Mucosa of gallbladder (tissue), 1 donor: ENCODE results near the gene COL18A1. TPM values are rescaled to one million over a fixed set of nuclear protein-coding genes. Genes with fewer than 3 reads are reported as not detected.

Experiments
- DNase-seq: peaks from one replicate; pipeline ENCODE4 v3.0.0-alpha.2; 2020; ENCODE audit warnings: low spot score
- total RNA-seq: library from RNA; stranded (reverse); gene quantifications from one replicate; pipeline ENCODE4 v1.2.1, GENCODE V29; 2021
- donor health status: DM: no; HTN: no; CAD: no.

Gene COL18A1
- total RNA-seq, 1 donor from 2014 or later: 172 TPM

- DNase-seq: no peak
Observed at GRCh38 chr21:45533361-45533845, 128.4 kb downstream of the COL18A1 start.

- DNase-seq: no peak
Observed at GRCh38 chr21:45533846-45534635, 129.1 kb downstream of the COL18A1 start.

DNA sequence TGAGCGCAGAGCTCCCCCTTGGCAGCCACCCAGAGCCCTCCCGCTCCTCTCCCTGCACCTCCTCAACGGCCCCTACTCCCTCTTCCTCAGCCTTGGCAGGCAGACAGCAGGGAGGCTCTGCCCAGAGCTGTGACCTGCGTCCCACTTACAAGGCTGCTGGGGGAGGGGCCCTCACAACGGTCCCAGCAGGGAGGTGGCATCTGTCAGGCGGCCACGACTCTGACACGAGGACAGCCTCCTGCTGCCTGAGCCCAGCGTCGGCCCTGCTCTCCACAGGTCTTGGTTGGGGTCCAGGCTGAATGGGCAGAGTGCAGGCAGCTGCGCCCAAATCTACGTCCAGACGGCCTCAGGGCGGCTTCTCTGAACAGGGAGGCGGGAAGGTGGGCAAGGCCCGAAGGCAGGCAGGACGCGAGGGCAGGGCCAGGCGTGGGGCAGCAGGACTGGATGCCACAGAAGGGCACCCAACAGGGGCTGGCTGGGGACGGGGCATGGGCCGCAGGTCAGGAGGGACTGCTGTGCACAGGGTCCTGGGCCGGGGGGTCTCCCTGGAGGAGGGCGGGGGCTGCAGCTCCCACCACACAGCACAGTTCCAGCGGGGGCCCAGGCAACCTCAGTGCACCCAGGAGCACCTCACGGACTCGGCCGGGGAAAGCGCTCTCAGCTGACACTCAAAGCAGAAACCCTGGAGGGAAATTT lies 129.8 kb downstream of the COL18A1 start:
- DNase-seq: no peak

- no peak for DNase-seq
Observed at GRCh38 chr21:45535341-45536081, 130.5 kb downstream of the COL18A1 start.

- DNase-seq: no peak
Observed at GRCh38 chr21:45536301-45537081, 131.5 kb downstream of the COL18A1 start.

DNA sequence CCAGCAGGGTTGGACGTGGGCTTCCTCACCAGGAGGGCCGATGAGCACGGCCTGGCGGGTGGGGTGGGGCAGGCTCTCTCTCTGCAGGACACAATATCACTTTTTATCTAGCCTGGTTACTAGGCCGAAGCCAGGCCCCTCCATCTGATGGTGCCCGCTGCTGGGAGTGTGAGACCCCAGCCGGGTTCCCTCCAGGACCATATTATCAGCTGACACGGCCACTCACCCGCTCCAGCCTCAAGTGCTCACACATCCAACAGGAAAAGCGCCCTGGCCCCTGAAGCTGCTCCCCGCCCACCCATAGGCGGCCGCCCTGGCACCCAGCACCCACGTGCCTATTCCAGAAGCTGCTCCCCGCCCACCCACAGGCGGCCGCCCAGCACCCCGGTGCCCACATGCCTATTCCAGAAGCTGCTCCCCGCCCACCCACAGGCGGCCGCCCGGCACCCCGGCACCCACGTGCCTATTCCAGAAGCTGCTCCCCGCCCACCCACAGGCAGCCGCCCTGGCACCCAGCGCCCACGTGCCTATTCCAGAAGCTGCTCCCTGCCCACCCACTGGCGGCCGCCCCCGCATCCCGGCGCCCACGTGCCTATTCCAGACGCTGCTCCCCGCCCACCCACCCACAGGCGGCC lies 132.3 kb downstream of the COL18A1 start:
- DNase-seq: no peak

DNA sequence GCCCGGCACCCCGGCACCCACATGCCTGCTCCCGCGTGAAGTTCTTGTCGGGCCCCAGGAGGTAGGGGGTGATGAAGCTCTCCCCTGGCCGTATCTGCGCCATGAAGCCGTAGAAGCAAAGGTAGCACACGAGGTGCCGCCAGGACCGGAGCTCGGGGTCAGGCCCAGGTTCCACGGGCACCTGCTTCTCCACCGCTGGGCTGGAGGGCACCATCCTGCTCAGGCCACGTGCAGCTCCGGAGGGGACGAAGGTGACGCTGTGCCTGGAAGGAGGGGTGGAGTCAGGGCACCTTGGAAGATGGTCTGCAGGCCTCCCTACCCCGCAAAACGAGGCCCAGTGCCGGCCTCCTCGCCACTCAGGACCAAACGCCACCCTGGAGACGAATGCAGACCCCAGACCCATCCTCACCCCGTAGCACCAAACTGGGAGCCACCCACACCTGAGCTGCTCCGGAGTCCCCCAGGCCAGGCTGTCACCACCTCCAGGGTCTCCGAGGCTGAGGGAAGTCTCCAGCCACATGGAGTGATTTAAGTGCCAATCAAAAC lies 132.9 kb downstream of the COL18A1 start:
- DNase-seq: no peak

DNA sequence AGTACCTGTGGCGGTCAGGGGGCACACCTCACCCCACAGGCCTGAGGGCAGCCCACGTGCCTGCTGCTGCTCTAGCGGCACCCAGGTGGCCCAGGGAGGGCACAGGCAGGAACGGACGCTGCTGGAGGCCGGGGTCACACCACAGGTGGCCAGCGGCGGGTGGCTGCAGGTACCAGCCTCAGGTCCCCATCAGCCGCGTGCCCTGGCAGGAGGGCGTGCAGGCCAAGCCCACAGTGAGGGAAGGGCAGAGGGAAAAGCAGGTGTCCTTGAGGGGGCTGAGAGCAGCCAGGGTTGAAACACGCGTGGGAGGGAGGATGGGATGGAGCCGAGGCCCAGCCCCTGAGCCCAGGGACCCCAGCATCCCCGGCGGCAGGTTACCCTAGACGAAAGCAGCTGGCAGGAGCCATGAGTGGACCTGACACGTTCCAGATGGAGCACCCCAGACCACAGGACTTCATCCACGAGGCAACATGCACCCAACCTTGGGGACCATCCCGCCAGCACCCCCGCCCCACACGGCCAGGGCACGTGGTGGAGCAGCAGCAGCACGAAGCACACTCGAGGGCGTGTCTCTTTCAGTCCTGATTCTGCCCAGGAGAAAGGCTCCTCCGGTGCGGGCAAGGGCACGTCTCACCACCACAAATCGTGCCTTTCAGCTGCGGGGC lies 133.5 kb downstream of the COL18A1 start:
- DNase-seq: no peak

DNA sequence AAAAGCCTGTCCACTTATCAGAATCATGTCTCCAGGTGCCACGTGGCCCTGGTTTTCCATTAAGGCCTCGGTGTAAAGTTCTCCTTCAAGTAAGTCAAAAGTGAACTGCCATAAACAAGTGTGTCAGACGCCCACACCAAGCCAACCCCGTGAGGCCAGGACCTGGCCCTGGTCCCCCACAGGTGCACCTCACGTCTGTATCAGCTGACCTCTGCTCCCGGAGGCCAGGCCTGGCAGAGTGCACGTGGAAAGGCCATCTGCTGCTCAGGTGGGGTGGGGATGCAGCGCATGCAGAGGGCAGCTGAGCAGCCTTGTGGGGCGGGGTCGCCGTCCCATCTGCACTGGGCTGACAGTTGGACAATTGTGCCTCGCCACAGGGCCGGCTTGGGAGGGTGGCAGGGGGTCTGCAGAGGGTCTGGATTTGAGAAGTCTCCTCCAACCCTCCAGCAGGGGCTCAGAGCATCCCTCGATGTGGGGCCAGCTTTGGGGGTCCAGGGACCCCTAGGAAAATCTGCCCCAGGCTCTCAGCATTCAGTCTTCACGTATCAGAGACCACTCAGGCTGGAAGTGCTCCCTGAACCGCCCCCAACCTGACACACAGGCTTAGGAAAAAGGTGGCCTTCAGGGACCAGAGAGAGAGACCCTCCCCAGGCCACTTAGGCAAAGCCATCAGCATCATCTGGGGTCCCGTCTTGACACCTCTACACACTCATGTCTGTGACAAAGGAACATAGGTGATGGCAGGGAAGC lies 134.3 kb downstream of the COL18A1 start:
- DNase-seq: no peak

GRCh38 chr21:45539796-45540600 lies 135.0 kb downstream of the COL18A1 start:
- no peak for DNase-seq

GRCh38 chr21:45540601-45540970 lies 135.6 kb downstream of the COL18A1 start:
- DNase-seq: no peak

GRCh38 chr21:45541221-45542039 lies 136.5 kb downstream of the COL18A1 start:
- peak; percentile 77 for DNase-seq

- peak; percentile 57 for DNase-seq
Observed at GRCh38 chr21:45542242-45542666, 137.3 kb downstream of the COL18A1 start, which contains the start of gene SLC19A1. TSS of gene SLC19A1 (minus strand) at chr21:45542440. CDS start at chr21:45537959, 4,481 bp downstream.

DNA sequence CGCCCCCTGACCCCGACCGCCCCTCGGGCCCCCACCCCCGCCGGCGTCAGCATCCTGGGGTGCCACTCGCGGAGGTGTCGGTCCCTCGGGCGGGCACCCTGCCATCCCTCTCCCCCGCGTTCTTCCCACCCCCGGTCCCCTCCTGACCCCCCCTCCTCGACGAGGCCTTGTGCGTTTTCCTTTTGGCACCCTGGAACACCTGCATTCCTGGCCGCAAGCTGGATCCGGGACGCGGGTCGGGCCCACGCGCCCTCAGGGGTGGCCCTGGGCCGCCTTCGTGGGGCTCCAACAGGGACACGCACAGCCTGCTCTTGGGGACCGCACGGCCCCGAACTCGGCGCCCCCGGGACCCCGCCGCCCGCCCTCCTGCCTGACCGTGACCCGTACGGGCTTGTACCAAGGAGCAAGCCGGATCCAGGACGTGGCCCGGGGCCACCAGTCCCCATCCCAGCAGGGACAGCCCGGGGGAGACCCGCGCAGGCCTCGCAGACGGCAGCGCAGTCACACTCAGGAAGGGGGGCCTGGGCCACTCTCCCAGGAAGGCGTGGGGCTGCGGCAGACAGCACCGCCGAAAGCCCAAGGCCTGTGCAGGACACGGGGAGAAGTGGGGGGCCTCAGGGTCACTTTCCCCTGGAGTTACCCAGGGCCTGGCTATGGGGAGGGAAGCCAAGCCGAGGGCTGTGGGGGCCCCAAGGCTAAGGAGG lies 137.9 kb downstream of the COL18A1 start:
- no peak for DNase-seq

DNA sequence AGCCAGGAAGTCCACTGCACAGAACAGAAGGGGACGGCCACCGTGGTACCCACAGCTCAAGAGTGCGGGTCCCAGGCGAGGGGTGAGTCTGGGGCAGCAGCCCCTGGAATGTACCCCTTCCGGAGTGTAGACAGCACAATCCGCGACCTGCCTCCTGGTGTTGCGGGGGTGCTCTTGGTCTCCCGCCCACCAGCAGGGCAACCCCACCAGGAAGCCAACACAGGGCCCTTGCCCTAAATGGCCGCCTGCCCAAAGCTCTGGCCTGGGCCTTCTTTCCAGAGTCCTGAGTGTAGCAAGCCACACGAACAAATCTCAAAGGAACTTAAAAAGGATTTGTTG lies 138.4 kb downstream of the COL18A1 start:
- no peak for DNase-seq

DNA sequence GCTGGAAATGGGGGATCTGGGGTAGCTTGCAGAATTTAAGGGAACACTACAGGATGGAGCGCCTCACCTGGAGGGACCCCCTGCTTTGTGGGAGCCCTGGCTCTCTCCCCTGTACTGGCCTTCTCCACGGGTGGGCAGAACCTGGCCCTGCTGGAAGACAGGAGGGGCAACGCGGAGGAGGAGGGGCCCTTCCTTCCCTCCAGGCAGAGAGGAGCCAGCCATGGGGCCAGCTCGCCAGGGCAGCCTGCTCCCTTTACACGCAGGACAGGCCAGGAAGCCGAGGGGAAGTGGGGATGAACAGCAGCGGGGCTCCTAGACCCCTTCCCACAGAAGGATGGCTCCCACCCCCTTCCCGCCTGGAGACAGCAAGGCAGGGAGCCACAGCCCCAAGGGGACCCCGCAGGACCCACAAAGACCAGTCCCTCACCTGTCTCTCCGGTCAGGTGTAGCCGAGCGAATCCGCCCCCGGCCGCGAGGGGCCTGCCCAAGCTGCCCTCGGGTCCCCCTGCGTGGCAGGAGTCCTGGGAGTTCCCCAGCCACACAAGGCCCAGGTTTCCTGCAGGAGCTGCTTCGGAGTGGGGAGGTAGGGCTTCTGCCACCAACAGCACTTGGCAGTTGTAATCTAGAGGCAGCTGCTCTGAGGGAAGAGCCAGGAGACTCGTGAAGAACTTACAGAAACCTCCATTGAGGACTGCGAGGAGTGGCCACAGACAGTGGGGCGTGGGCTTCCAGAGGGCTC lies 138.9 kb downstream of the COL18A1 start:
- DNase-seq: no peak
